HG03575 (cell line): ENCODE measurements around the gene FGD2.
"Not testable (repeated sequence)": the region's sequence is repeated elsewhere in the genome, so short reads cannot be mapped to it uniquely, and the experiment has no call there.

Source experiments
- ATAC-seq: cut with Tn5 transposase; IDR thresholded peaks from one replicate; pipeline ENCODE4 v1.9.1; 2021; ENCODE audit not compliant: unreplicated experiment, insufficient number of reproducible peaks, low FRiP score; ENCODE audit errors: extremely low read depth

FGD2 gene

GRCh38 chr6:36985417-36985807 lies 20.0 kb upstream of the FGD2 start:
- no peak for ATAC-seq

GRCh38 chr6:36985808-36986703 lies 19.4 kb upstream of the FGD2 start, which contains the start of gene MTCH1:
Gene MTCH1, minus strand, starts transcription at chr6:36986196. Its CDS starts 23 bp downstream, at chr6:36986173.
- peak; percentile 49 for ATAC-seq

- no peak for ATAC-seq
Observed at GRCh38 chr6:36986704-36987047, 18.8 kb upstream of the FGD2 start.

GRCh38 chr6:36989264-36989663 lies 16.2 kb upstream of the FGD2 start:
- ATAC-seq, result no peak

- ATAC-seq, result not testable (repeated sequence)
Observed at GRCh38 chr6:36990401-36990800, 15.1 kb upstream of the FGD2 start.

GRCh38 chr6:36997811-36998722 lies 7.4 kb upstream of the FGD2 start:
- ATAC-seq, result no peak

GRCh38 chr6:36998723-36999038 lies 6.8 kb upstream of the FGD2 start:
- ATAC-seq, result no peak

- ATAC-seq, result no peak
Observed at GRCh38 chr6:36999061-36999750, 6.2 kb upstream of the FGD2 start.

GRCh38 chr6:36999751-37000125 lies 5.7 kb upstream of the FGD2 start:
- no peak for ATAC-seq

- ATAC-seq, result no peak
Observed at GRCh38 chr6:37004044-37004980, 1.1 kb upstream of the FGD2 start.

- no peak for ATAC-seq
Observed at GRCh38 chr6:37005827-37006567, 542 bp downstream of the FGD2 start.

GRCh38 chr6:37006793-37007339 lies 1.4 kb downstream of the FGD2 start:
- no peak for ATAC-seq

- ATAC-seq, result no peak
Observed at GRCh38 chr6:37007340-37008043, 2.0 kb downstream of the FGD2 start.

- no peak for ATAC-seq
Observed at GRCh38 chr6:37008484-37009465, 3.3 kb downstream of the FGD2 start.

GRCh38 chr6:37010402-37010892 lies 5.0 kb downstream of the FGD2 start:
- ATAC-seq, result no peak
